Hepatocyte (in vitro differentiated cells): ENCODE data around the gene SLC6A2.

ENCODE experiments used
- CTCF ChIP-seq: fragments of 200-600 bp; sonication (generic); IDR thresholded peaks from 2 replicates; pipeline ENCODE4 v1.5.1; 2016; ENCODE audit warnings: antibody characterized with exemption, mild to moderate bottlenecking; ENCODE audit not compliant: poor library complexity
- EZH2 ChIP-seq: fragments of 200-600 bp; sonication (generic); IDR thresholded peaks from 2 replicates; pipeline ENCODE4 v1.6.1; 2016; ENCODE audit warnings: antibody characterized with exemption, mild to moderate bottlenecking, borderline replicate concordance
- EZH2phosphoT487 ChIP-seq: fragments of 200-600 bp; sonication (generic); IDR thresholded peaks from one replicate; pipeline ENCODE4 v1.6.1; 2018; ENCODE audit warnings: antibody characterized with exemption, mild to moderate bottlenecking, low read depth, moderate library complexity; ENCODE audit not compliant: unreplicated experiment, severe bottlenecking

- TF ChIP-seq EZH2phosphoT487 (no peak), EZH2 (no peak), CTCF (no peak)
Observed at GRCh38 chr16:55628306-55628968, 27.4 kb upstream of the SLC6A2 start.
